Uterus (tissue), 2 donors: ENCODE results near the gene LRBA.

Experiments used
- POLR2A ChIP-seq, 2 donors: fragments of 450-650 bp; IDR thresholded peaks; one replicate each; pipeline ENCODE4 v1.6.1; 2016; ENCODE audit warnings: antibody characterized with exemption in 2 of 2, mild to moderate bottlenecking in 1 of 2, moderate library complexity in 1 of 2
- TF ChIP-seq, protein P1 (sequence below), 4 experiments: fragments of 200-600 bp in 2 of 4; fragments of 450-650 bp in 2 of 4; sonication (generic) in 2 of 4; IDR thresholded peaks; one replicate each; pipeline ENCODE4 v1.5.1; 2016 to 2019; ENCODE audit warnings: antibody characterized with exemption in 4 of 4, mild to moderate bottlenecking in 2 of 4, moderate library complexity in 1 of 4

DNA sequence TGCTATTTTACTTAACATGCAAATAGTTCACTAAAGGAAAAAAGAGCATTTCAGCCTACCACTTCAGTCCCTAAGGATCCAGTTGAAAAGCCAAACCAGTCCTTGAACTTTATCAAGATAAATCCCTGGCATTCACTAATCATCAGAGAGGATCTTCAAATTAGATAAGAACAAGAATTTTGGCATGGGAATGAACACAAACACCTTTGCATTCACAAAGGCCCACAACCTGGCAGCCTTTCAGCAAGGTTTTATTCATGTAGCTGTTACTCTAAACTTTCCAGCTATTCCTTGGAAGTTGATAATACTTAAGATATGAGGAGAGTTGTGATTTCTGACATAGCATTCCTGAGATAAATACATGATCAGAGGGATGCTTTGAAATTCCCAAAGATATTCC, 193.4 kb downstream of the LRBA start:
- TF ChIP-seq POLR2A (IDR thresholded peaks at IDR 0.05) = no peak
- TF ChIP-seq, protein P1, sequence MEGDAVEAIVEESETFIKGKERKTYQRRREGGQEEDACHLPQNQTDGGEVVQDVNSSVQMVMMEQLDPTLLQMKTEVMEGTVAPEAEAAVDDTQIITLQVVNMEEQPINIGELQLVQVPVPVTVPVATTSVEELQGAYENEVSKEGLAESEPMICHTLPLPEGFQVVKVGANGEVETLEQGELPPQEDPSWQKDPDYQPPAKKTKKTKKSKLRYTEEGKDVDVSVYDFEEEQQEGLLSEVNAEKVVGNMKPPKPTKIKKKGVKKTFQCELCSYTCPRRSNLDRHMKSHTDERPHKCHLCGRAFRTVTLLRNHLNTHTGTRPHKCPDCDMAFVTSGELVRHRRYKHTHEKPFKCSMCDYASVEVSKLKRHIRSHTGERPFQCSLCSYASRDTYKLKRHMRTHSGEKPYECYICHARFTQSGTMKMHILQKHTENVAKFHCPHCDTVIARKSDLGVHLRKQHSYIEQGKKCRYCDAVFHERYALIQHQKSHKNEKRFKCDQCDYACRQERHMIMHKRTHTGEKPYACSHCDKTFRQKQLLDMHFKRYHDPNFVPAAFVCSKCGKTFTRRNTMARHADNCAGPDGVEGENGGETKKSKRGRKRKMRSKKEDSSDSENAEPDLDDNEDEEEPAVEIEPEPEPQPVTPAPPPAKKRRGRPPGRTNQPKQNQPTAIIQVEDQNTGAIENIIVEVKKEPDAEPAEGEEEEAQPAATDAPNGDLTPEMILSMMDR (IDR thresholded peaks at IDR 0.05) = no peak
